ENCODE measurements around the gene RELCH.

Gene RELCH

GRCh38 chr18:62340996-62341395 lies 153.9 kb downstream of the RELCH start:
- no peak for DNase-seq

GRCh38 chr18:62341473-62341872 lies 154.4 kb downstream of the RELCH start:
- DNase-seq = no peak

- no peak for DNase-seq
Observed at GRCh38 chr18:62342884-62343283, 155.8 kb downstream of the RELCH start.

GRCh38 chr18:62343316-62343715 lies 156.3 kb downstream of the RELCH start:
- DNase-seq = no peak

- no peak for DNase-seq
Observed at GRCh38 chr18:62345909-62346308, 158.9 kb downstream of the RELCH start.

- DNase-seq = no peak
Observed at GRCh38 chr18:62346333-62347088, 159.5 kb downstream of the RELCH start.

GRCh38 chr18:62347089-62347506 lies 160.0 kb downstream of the RELCH start:
- no peak for DNase-seq

GRCh38 chr18:62348474-62348873 lies 161.4 kb downstream of the RELCH start:
- no peak for DNase-seq

- DNase-seq = no peak
Observed at GRCh38 chr18:62353170-62353569, 166.1 kb downstream of the RELCH start.

GRCh38 chr18:62354151-62354550 lies 167.1 kb downstream of the RELCH start:
- no peak for DNase-seq

- DNase-seq = no peak
Observed at GRCh38 chr18:62357079-62357719, 170.1 kb downstream of the RELCH start.
